ENCODE measurements around the gene TULP1. TPM values are rescaled to one million over a fixed set of nuclear protein-coding genes. Genes with fewer than 3 reads are reported as not detected.
A peak's percentile ranks its signal among the peaks of the same experiment; 100 is the strongest.

Gene TULP1
- total RNA-seq, 1 experiment from 2014 or later = not detected

GRCh38 chr6:35496036-35496840 is 16.5 kb downstream of the TULP1 start:
- Histone ChIP-seq H3K4me2 (ENCODE audit: low read length) (peak overlapping the region; percentile 96), H3K9me3 (ENCODE audit: control insufficient read depth in 1 of 2, insufficient read depth in 1 of 2, low read depth in 1 of 2, low read length in 2 of 2) (no peaks in the 10 kb centered on the region), H3K4me3 (replicated peaks in 1 of 2; ENCODE audit: low read depth in 1 of 2, low read length in 2 of 2) (peak overlapping the region; percentile 65 to 79), H3K27me3 (ENCODE audit: insufficient read depth, low read length) (no peaks in the 10 kb centered on the region), H3K4me1 (ENCODE audit: control insufficient read depth in 1 of 2, insufficient read depth in 2 of 2, low read length in 2 of 2) (peaks cover 34 to 55% of the 10 kb centered on the region in 2 experiments), H2AFZ (ENCODE audit: low read depth, low read length, poor library complexity, severe bottlenecking) (no peak overlapping the region), H3K9ac (ENCODE audit: low read length) (peak overlapping the region; percentile 81), H3K27ac (ENCODE audit: low read depth, low read length) (peak overlapping the region; percentile 82), H4K20me1 (ENCODE audit: insufficient read depth) (no peaks in the 10 kb centered on the region), H3K9me2 (ENCODE audit: insufficient read depth) (no peaks in the 10 kb centered on the region), H3K36me3 (ENCODE audit: control insufficient read depth in 1 of 2, insufficient read depth in 2 of 2, low read length in 2 of 2) (no peaks in the 10 kb centered on the region), H3K79me2 (ENCODE audit: insufficient read depth, low read length) (peaks cover 40% of the 10 kb centered on the region)
- ChIA-PET POLR2A (interaction anchor here (0.6 to 2.3 kb wide), 6 partner anchors 8 to 246 kb away, joined by 3 to 14 read pairs (median 4); no protein-coding TSS in a partner anchor), RAD21 (ENCODE audit: low non-redundant PET in 1 of 2, low total read pairs in 2 of 2, uncharacterized antibody in 2 of 2, unreplicated experiment in 2 of 2) (interaction anchor here in 1 of 2 experiments (0.6 kb wide), 2 partner anchors 99 to 358 kb away, joined by 3 read pairs; no protein-coding TSS in a partner anchor), CTCF (interaction anchor here (1.5 to 1.8 kb wide), 2 partner anchors 9 to 26 kb away, joined by 4 to 6 read pairs; no protein-coding TSS in a partner anchor)
- ATAC-seq (peak; percentile 37), DNase-seq (ENCODE audit: low read depth, low spot score) (no peak)
- intact Hi-C loops (cut with micrococcal nuclease) = no loop called here
- TF ChIP-seq ZFX (IDR thresholded peaks at IDR 0.05) = peak; percentile 85
- TF ChIP-seq CEBPB (IDR thresholded peaks at IDR 0.05; ENCODE audit: low read depth) = no peak
- BruUV-seq (replicated peaks) = no TSS peak

- no peaks in the 10 kb centered on the region for H3K27me3 ChIP-seq (ENCODE audit: insufficient read depth, low read length)
- peak overlapping the region; percentile 81 for H3K9ac ChIP-seq (ENCODE audit: low read length)
- peaks cover 37 to 57% of the 10 kb centered on the region in 2 experiments for H3K4me1 ChIP-seq (ENCODE audit: control insufficient read depth in 1 of 2, insufficient read depth in 2 of 2, low read length in 2 of 2)
- H3K4me2 ChIP-seq (ENCODE audit: low read length) = peak overlapping the region; percentile 96
- H3K36me3 ChIP-seq (ENCODE audit: control insufficient read depth in 1 of 2, insufficient read depth in 2 of 2, low read length in 2 of 2) = no peaks in the 10 kb centered on the region
- peak overlapping the region; percentile 82 for H3K27ac ChIP-seq (ENCODE audit: low read depth, low read length)
- peaks cover 44% of the 10 kb centered on the region for H3K79me2 ChIP-seq (ENCODE audit: insufficient read depth, low read length)
- TSS peak; percentile 59 for BruUV-seq (replicated peaks)
- no peaks in the 10 kb centered on the region for H3K9me3 ChIP-seq (ENCODE audit: control insufficient read depth in 1 of 2, insufficient read depth in 1 of 2, low read depth in 1 of 2, low read length in 2 of 2)
- ChIA-PET CTCF (interaction anchor here (1.5 kb wide), 1 partner anchor 8 kb away, joined by 4 read pairs; no protein-coding TSS in a partner anchor), POLR2A (interaction anchor here (0.6 kb wide), 1 partner anchor 56 kb away, joined by 3 read pairs; no protein-coding TSS in a partner anchor), RAD21 (ENCODE audit: low non-redundant PET in 1 of 2, low total read pairs in 2 of 2, uncharacterized antibody in 2 of 2, unreplicated experiment in 2 of 2) (interaction anchor here in 1 of 2 experiments (0.6 kb wide), 1 partner anchor 359 kb away, joined by 3 read pairs; no protein-coding TSS in a partner anchor)
- no peak overlapping the region for H2AFZ ChIP-seq (ENCODE audit: low read depth, low read length, poor library complexity, severe bottlenecking)
- H4K20me1 ChIP-seq (ENCODE audit: insufficient read depth) = no peaks in the 10 kb centered on the region
- intact Hi-C loops (cut with micrococcal nuclease) = no loop called here
- ATAC-seq = no peak
- H3K9me2 ChIP-seq (ENCODE audit: insufficient read depth) = no peaks in the 10 kb centered on the region
- no peak for DNase-seq (ENCODE audit: low read depth, low spot score)
- peak overlapping the region; percentile 65 to 79 for H3K4me3 ChIP-seq (replicated peaks in 1 of 2; ENCODE audit: low read depth in 1 of 2, low read length in 2 of 2)
- TF ChIP-seq ZBTB33 (IDR thresholded peaks at IDR 0.05; ENCODE audit: extremely low read depth, insufficient replicate concordance, low read length) = no peak
- TF ChIP-seq FOSL1 (IDR thresholded peaks at IDR 0.05; ENCODE audit: low read depth) = no peak
- TF ChIP-seq CEBPB (IDR thresholded peaks at IDR 0.05; ENCODE audit: low read depth) = no peak
- no peak for TF ChIP-seq REST (IDR thresholded peaks at IDR 0.05; ENCODE audit: low read depth)
- no peak for TF ChIP-seq POLR2A (IDR thresholded peaks at IDR 0.05; ENCODE audit: borderline replicate concordance, extremely low read depth, insufficient read depth, insufficient read length)
- TF ChIP-seq TCF7L2 (IDR thresholded peaks at IDR 0.05; ENCODE audit: borderline replicate concordance, extremely low read depth, insufficient read depth, insufficient read length) = no peak
- TF ChIP-seq EZH2 (IDR thresholded peaks at IDR 0.05) = no peak
- no peak for TF ChIP-seq ATF3 (IDR thresholded peaks at IDR 0.05)
- no peak for TF ChIP-seq CBX3 (IDR thresholded peaks at IDR 0.05; ENCODE audit: low read depth)
These were observed 17.2 kb downstream of the TULP1 start for GRCh38 chr6:35495258-35496035.

Measured in HCT116 (cell line).